ENCODE data around the gene ITGBL1. TPM values are rescaled to one million over a fixed set of nuclear protein-coding genes. Genes with fewer than 3 reads are reported as not detected.

ITGBL1 gene
- total and polyA plus RNA-seq, 2 of the 8 experiments (the other 6 are each of a cell fraction or from before 2014, with no cell fraction given), result not detected

- TF ChIP-seq SP2 (IDR thresholded peaks at IDR 0.05; ENCODE audit: low read length), result no peak
- TF ChIP-seq RNF2 (IDR thresholded peaks at IDR 0.05; ENCODE audit: borderline replicate concordance, low read depth, low read length, missing control alignments, poor library complexity, severe bottlenecking), result no peak
- no peak for TF ChIP-seq KDM5A (IDR thresholded peaks at IDR 0.05; ENCODE audit: low read length)
- TF ChIP-seq E2F6 (IDR thresholded peaks at IDR 0.05), result no peak
- TF ChIP-seq NRF1 (IDR thresholded peaks at IDR 0.05; ENCODE audit: low read depth, low read length), result no peak
- TF ChIP-seq TAF7 (optimal IDR thresholded peaks at IDR 0.05; ENCODE audit: borderline replicate concordance, low read depth, low read length), result no peak
- TF ChIP-seq JUND (IDR thresholded peaks at IDR 0.05; ENCODE audit: low read length), result no peak
Observed at GRCh38 chr13:101552286-101552685, 99.8 kb downstream of the ITGBL1 start (continued).
